ENCODE data around the gene CRACR2B.

Gene CRACR2B

DNA sequence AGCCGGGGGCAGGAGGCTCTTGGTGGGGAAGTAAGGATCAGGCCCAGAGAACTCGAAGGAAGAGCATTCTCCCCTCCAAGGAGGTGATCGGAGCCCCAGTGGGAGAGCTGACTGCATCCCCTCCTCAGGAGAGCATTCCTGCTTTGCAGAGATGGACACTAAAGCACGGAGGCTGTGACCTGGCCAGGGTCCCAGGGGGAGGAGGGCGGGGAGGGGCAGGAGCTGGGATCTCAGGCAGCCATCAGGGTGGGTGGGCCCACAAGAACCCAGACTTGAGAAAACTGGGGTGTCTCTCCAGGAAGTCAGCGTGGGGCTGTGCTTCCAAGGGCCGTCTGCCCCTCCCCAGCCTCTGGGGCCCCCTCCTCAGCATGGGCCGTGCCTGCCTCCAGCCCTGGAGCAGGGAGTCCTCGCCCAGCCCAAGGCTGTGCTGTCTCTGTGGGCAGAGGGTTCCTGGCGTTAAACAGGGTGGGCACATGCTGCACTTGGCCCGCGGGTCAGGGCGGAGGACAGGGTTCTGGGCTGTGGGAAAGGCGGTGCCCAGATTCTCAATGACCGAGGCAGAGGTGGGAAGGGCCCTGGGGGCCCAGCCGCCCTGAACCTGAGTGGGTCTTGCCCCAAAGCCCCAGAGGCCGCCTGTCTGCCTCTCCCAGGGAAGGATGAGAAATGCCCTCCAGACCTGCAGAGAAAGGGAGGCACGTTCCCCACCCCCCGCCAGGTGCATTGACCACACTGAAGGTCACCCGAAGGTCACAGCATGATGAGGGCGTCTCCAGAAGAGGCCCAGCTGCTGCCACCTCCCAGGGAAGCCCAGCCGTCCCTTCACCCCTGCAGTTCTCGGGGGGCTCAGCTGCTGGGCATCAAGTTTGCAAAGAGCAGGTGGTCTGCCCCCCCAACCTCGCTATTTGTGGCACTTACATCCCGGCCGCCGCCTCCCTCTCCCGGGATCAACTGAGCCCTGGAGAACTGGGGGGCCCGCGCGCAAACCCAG is 38.5 kb upstream of the CRACR2B start:
- Histone ChIP-seq H3K36me3 (ENCODE audit: control insufficient read depth in 1 of 2, insufficient read depth in 2 of 2, low read length in 2 of 2) (peaks cover 0 to 4% of the 10 kb centered on the region in 2 donors), H3K4me3 (ENCODE audit: low read depth in 1 of 2, low read length in 2 of 2) (no peak overlapping the region), H3K9ac (ENCODE audit: low read depth in 1 of 2, low read length in 2 of 2) (no peak overlapping the region), H3K27me3 (ENCODE audit: control insufficient read depth in 1 of 2, insufficient read depth in 2 of 2, low read length in 2 of 2) (peaks cover 9 to 11% of the 10 kb centered on the region in 2 donors), H3K9me3 (ENCODE audit: control insufficient read depth in 1 of 2, low read length in 2 of 2) (no peaks in the 10 kb centered on the region), H3K4me1 (ENCODE audit: control insufficient read depth in 1 of 2, insufficient read depth in 2 of 2, low read length in 2 of 2) (peaks cover 0 to 6% of the 10 kb centered on the region in 2 donors), H3K27ac (ENCODE audit: low read depth, low read length) (no peak overlapping the region)

- peaks cover 0 to 4% of the 10 kb centered on the region in 2 donors for H3K36me3 ChIP-seq (ENCODE audit: control insufficient read depth in 1 of 2, insufficient read depth in 2 of 2, low read length in 2 of 2)
- peaks cover 4 to 10% of the 10 kb centered on the region in 2 donors for H3K4me1 ChIP-seq (ENCODE audit: control insufficient read depth in 1 of 2, insufficient read depth in 2 of 2, low read length in 2 of 2)
- no peak within 1 kb of the TSS for H3K9ac ChIP-seq (ENCODE audit: low read depth in 1 of 2, low read length in 2 of 2)
- no peak within 1 kb of the TSS for H3K4me3 ChIP-seq (ENCODE audit: low read depth in 1 of 2, low read length in 2 of 2)
- no peak within 1 kb of the TSS for H3K27ac ChIP-seq (ENCODE audit: low read depth, low read length)
- H3K27me3 ChIP-seq (ENCODE audit: control insufficient read depth in 1 of 2, insufficient read depth in 2 of 2, low read length in 2 of 2) = peaks cover 9 to 11% of the 10 kb centered on the region in 2 donors
- no peaks in the 10 kb centered on the region for H3K9me3 ChIP-seq (ENCODE audit: control insufficient read depth in 1 of 2, low read length in 2 of 2)
These were observed 37.8 kb upstream of the CRACR2B start, which contains the start of gene CEND1 for GRCh38 chr11:789943-790342. Gene CEND1 (minus strand): TSS chr11:790090. CDS start chr11:788576, 1,514 bp downstream.

- H3K4me1 ChIP-seq (ENCODE audit: control insufficient read depth in 1 of 2, insufficient read depth in 2 of 2, low read length in 2 of 2) = peaks cover 10 to 20% of the 10 kb centered on the region in 2 donors
- H3K9ac ChIP-seq (ENCODE audit: low read depth in 1 of 2, low read length in 2 of 2) = no peak overlapping the region
- no peaks in the 10 kb centered on the region for H3K9me3 ChIP-seq (ENCODE audit: control insufficient read depth in 1 of 2, low read length in 2 of 2)
- H3K27ac ChIP-seq (ENCODE audit: low read depth, low read length) = no peak overlapping the region
- peaks cover 0 to 4% of the 10 kb centered on the region in 2 donors for H3K36me3 ChIP-seq (ENCODE audit: control insufficient read depth in 1 of 2, insufficient read depth in 2 of 2, low read length in 2 of 2)
- no peak overlapping the region for H3K4me3 ChIP-seq (ENCODE audit: low read depth in 1 of 2, low read length in 2 of 2)
- peaks cover 9 to 11% of the 10 kb centered on the region in 2 donors for H3K27me3 ChIP-seq (ENCODE audit: control insufficient read depth in 1 of 2, insufficient read depth in 2 of 2, low read length in 2 of 2)
These were observed 36.8 kb upstream of the CRACR2B start for GRCh38 chr11:790721-791564.

DNA sequence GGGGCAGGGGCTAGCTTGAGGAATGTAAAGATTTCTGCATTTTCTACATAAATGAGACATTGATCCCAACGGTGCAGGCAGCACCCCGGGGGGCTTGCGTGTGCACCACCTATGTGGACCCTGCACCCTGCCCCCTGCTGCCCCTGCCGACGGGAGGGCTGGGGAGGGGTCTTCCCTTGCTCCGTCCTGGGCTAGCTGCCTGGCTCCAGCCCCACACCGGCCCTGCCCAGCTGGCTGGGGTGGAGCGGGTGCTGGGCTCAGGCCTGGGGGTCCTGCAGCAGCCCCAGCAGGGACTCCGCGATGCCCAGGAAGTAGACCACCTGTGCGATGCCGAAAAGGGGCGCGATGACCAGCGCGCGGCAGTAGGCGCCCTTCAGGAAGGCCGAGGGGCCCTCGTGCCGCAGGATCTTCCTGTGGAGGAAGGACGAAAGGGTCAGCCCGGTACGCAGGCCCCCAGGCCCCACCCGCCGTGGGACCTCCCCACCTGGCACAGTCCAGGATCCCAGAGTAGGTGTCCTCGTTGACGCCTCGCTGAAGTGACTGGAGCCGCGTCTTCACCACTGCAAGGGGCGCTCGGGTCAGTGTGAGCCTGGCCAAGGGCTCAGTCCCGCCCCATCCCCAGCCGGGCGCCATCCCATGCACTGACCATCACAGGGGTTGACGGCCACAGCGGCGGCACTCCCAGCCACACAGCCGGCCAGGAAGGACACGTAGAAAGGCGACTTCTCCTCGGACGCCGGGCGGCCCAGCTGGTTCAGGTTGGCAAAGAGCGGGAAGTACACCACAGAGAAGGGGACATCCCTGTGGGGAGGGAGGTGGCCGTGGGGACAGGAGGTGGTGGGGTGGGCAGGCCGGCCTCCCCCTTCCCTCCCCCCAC is 35.8 kb upstream of the CRACR2B start:
- Histone ChIP-seq H3K27me3 (ENCODE audit: control insufficient read depth in 1 of 2, insufficient read depth in 2 of 2, low read length in 2 of 2) (peaks cover 9 to 11% of the 10 kb centered on the region in 2 donors), H3K4me1 (ENCODE audit: control insufficient read depth in 1 of 2, insufficient read depth in 2 of 2, low read length in 2 of 2) (peaks cover 16 to 28% of the 10 kb centered on the region in 2 donors), H3K36me3 (ENCODE audit: control insufficient read depth in 1 of 2, insufficient read depth in 2 of 2, low read length in 2 of 2) (peaks cover 0 to 4% of the 10 kb centered on the region in 2 donors), H3K9ac (ENCODE audit: low read depth in 1 of 2, low read length in 2 of 2) (no peak overlapping the region), H3K27ac (ENCODE audit: low read depth, low read length) (no peak overlapping the region), H3K9me3 (ENCODE audit: control insufficient read depth in 1 of 2, low read length in 2 of 2) (no peaks in the 10 kb centered on the region), H3K4me3 (ENCODE audit: low read depth in 1 of 2, low read length in 2 of 2) (no peak overlapping the region)

DNA sequence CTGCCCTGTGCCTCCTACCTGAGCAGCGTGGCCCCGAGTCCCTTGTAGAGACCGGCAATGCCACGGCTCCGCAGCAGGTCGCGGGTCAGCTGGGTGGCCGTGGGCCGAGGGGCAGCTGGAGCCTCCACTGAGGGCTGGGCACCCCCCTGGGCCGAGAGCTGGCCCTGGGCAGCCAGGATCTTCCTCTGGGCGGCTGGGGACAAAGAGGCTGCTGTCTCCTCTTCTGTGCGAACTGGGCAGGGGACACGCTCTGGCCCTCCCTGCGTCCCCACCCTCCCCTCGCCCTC is 35.2 kb upstream of the CRACR2B start:
- Histone ChIP-seq H3K4me1 (ENCODE audit: control insufficient read depth in 1 of 2, insufficient read depth in 2 of 2, low read length in 2 of 2) (peaks cover 19 to 34% of the 10 kb centered on the region in 2 donors), H3K4me3 (ENCODE audit: low read depth in 1 of 2, low read length in 2 of 2) (no peak overlapping the region), H3K9ac (ENCODE audit: low read depth in 1 of 2, low read length in 2 of 2) (no peak overlapping the region), H3K36me3 (ENCODE audit: control insufficient read depth in 1 of 2, insufficient read depth in 2 of 2, low read length in 2 of 2) (peaks cover 0 to 4% of the 10 kb centered on the region in 2 donors), H3K9me3 (ENCODE audit: control insufficient read depth in 1 of 2, low read length in 2 of 2) (no peaks in the 10 kb centered on the region), H3K27ac (ENCODE audit: low read depth, low read length) (no peak overlapping the region), H3K27me3 (ENCODE audit: control insufficient read depth in 1 of 2, insufficient read depth in 2 of 2, low read length in 2 of 2) (peaks cover 9 to 11% of the 10 kb centered on the region in 2 donors)

DNA sequence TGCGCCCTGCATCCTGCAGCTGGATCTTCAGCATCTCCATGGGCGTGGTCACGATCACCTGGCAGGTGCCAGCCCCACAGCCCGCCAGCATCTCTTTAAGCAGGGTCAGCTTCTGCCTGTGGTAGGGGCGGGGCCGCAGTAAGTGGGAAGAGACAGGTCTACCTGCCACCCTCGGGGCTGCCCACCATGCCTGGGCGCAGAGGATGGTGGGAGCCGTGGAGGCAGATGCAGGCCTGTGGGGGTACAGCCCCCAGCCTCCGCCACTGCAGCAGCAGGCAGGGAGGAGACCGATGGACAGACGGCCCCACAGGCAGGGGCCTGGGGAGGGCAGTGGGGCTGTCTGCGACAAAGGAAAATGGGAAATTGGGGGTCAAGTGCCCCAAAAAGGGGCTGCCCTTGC is 34.8 kb upstream of the CRACR2B start:
- Histone ChIP-seq H3K4me1 (ENCODE audit: control insufficient read depth in 1 of 2, insufficient read depth in 2 of 2, low read length in 2 of 2) (peaks cover 19 to 34% of the 10 kb centered on the region in 2 donors), H3K9me3 (ENCODE audit: control insufficient read depth in 1 of 2, low read length in 2 of 2) (no peaks in the 10 kb centered on the region), H3K36me3 (ENCODE audit: control insufficient read depth in 1 of 2, insufficient read depth in 2 of 2, low read length in 2 of 2) (peaks cover 0 to 4% of the 10 kb centered on the region in 2 donors), H3K27ac (ENCODE audit: low read depth, low read length) (no peak overlapping the region), H3K9ac (ENCODE audit: low read depth in 1 of 2, low read length in 2 of 2) (no peak overlapping the region), H3K4me3 (ENCODE audit: low read depth in 1 of 2, low read length in 2 of 2) (no peak overlapping the region), H3K27me3 (ENCODE audit: control insufficient read depth in 1 of 2, insufficient read depth in 2 of 2, low read length in 2 of 2) (peaks cover 9 to 11% of the 10 kb centered on the region in 2 donors)

GRCh38 chr11:793556-793955 is 34.2 kb upstream of the CRACR2B start:
- Histone ChIP-seq H3K27ac (ENCODE audit: low read depth, low read length) (no peak overlapping the region), H3K9ac (ENCODE audit: low read depth in 1 of 2, low read length in 2 of 2) (no peak overlapping the region), H3K4me1 (ENCODE audit: control insufficient read depth in 1 of 2, insufficient read depth in 2 of 2, low read length in 2 of 2) (peaks cover 19 to 37% of the 10 kb centered on the region in 2 donors), H3K36me3 (ENCODE audit: control insufficient read depth in 1 of 2, insufficient read depth in 2 of 2, low read length in 2 of 2) (peaks cover 0 to 4% of the 10 kb centered on the region in 2 donors), H3K4me3 (ENCODE audit: low read depth in 1 of 2, low read length in 2 of 2) (no peak overlapping the region), H3K9me3 (ENCODE audit: control insufficient read depth in 1 of 2, low read length in 2 of 2) (no peaks in the 10 kb centered on the region), H3K27me3 (ENCODE audit: control insufficient read depth in 1 of 2, insufficient read depth in 2 of 2, low read length in 2 of 2) (peaks cover 9 to 11% of the 10 kb centered on the region in 2 donors)

- Histone ChIP-seq H3K27ac (ENCODE audit: low read depth, low read length) (no peak overlapping the region), H3K36me3 (ENCODE audit: control insufficient read depth in 1 of 2, insufficient read depth in 2 of 2, low read length in 2 of 2) (peaks cover 0 to 8% of the 10 kb centered on the region in 2 donors), H3K27me3 (ENCODE audit: control insufficient read depth in 1 of 2, insufficient read depth in 2 of 2, low read length in 2 of 2) (peaks cover 5% of the 10 kb centered on the region in 2 donors), H3K4me3 (ENCODE audit: low read depth in 1 of 2, low read length in 2 of 2) (peak overlapping the region in 1 of 2 donors; percentile 84), H3K9me3 (ENCODE audit: control insufficient read depth in 1 of 2, low read length in 2 of 2) (no peaks in the 10 kb centered on the region), H3K9ac (ENCODE audit: low read depth in 1 of 2, low read length in 2 of 2) (no peak overlapping the region), H3K4me1 (ENCODE audit: control insufficient read depth in 1 of 2, insufficient read depth in 2 of 2, low read length in 2 of 2) (peaks cover 19 to 37% of the 10 kb centered on the region in 2 donors)
These were observed 33.5 kb upstream of the CRACR2B start for GRCh38 chr11:794013-794765.

All from duodenal mucosa (tissue), 2 donors.